ENCODE measurements around the gene MRGPRX1.
"Not testable (repeated sequence)": the region's sequence is repeated elsewhere in the genome, so short reads cannot be mapped to it uniquely, and the experiment has no call there.

MRGPRX1 gene

GRCh38 chr11:18939314-18939713 is at the start of gene MRGPRX1:
TSS of gene MRGPRX1 (minus strand) at chr11:18939414. CDS start at chr11:18934784, 4,630 bp downstream.
- DNase-seq = no peak

- no peak for DNase-seq
Measured at GRCh38 chr11:18987454-18988231, 48.4 kb upstream of the MRGPRX1 start.

DNA sequence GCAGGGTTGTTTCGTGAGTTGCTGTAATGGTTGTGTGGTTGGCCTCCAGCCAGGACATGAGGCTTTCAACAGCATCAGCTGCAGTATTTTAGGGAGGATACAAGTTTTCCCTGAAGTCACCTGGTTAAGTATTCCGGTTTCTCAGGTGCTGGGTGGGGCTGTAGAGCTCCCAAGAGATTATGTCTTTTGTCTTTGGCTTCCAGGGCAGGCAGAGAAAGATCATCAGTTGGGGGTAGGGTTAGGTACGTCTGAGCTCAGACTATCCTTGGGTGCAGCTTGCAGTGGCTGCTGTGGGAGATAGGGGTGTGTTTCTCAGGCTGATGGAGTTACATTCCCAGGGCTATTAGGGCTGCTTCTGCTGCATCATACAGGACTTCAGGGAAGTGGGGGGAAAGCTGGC is 47.5 kb upstream of the MRGPRX1 start:
- DNase-seq = no peak

- DNase-seq = no peak
Measured at GRCh38 chr11:18981897-18982296, 42.7 kb upstream of the MRGPRX1 start.

DNA sequence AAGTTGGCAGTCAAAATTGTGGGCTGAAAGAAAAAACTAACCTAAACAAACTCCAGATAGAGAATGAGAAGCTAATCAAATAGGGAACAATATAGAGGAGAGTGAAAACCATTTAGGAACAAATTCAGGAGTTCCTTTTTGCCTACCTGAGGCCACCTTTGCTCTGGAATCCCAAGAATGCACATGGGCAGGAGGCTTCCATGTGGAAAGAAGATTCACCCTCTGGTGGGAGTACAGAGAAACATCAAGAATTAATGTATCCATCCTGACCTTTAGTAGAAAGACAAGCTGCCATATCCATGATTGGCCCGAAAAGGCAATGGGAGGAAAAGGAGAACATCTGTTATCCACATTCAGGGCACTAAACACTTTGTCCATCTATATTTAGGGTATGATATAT is 35.0 kb upstream of the MRGPRX1 start:
- DNase-seq = no peak

DNA sequence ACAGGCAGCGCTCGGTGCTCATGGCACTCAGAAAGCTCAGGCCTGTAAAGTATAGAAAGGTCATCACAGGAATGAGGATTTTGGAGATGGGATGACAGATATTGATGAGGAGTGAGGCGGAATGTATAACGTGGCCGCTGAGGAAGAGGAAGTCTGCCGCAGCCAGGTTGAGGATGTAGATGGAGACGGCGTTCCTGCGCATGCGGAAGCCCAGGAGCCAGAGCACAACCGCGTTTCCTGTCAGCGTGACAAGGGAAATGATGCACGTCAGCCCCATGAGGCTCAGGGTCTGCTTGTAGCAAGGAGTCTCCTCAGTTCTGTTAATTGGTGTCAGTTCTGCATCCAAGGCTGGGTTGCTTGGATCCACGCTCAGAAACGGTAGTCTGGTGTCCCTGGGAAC is 33.1 kb upstream of the MRGPRX1 start:
- no peak for DNase-seq

GRCh38 chr11:18969720-18970119 is 30.5 kb upstream of the MRGPRX1 start:
- DNase-seq = no peak

DNA sequence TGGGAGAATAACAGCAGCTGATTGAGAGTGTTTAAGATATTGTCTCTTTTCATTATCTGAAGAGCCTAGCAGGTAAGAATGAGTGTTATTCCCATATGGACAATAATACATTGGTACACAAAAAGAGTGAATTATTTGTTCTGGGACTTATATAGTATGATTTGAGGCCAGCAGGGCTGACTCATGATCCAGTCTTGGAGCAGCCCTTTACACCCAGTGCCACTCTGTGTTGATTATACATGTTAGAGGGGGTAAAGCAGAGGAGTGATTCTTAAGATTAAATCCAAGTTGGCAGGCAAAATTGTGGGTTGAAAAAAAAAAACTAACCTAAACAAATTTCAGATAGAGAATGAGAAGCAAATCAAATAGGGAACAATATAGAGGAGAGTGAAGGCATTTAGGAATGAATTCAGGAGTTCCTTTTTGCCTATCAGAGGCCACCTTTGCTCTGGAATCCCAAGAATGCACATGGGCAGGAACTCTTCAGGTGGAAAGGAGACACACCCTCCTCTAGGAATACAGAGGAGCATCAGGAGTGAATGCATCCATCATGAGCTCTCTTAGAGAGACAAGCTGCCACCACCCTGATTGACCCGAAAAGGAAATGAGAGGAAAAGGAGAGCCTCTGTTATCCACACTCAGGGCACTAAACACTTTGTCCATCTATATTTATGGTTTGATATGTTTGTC is 19.2 kb upstream of the MRGPRX1 start:
- DNase-seq = no peak

DNA sequence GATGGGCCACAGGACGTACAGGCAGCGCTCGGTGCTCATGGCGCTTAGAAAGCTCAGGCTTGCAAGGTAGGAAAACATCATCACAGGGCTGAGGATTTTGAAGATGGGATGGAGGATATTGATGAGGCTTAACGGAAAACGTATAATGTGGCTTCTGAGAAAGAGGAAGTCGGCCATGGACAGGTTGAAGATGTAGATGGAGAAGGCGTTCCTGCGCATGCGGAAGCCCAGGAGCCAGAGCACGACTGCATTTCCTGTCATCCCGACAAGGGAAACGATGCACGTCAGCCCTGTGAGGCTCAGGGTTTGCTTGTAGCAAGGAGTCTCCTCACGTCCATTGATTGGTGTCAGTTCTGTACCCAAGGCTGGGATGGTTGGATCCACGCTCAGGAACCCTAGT is 17.4 kb upstream of the MRGPRX1 start:
- no peak for DNase-seq

DNA sequence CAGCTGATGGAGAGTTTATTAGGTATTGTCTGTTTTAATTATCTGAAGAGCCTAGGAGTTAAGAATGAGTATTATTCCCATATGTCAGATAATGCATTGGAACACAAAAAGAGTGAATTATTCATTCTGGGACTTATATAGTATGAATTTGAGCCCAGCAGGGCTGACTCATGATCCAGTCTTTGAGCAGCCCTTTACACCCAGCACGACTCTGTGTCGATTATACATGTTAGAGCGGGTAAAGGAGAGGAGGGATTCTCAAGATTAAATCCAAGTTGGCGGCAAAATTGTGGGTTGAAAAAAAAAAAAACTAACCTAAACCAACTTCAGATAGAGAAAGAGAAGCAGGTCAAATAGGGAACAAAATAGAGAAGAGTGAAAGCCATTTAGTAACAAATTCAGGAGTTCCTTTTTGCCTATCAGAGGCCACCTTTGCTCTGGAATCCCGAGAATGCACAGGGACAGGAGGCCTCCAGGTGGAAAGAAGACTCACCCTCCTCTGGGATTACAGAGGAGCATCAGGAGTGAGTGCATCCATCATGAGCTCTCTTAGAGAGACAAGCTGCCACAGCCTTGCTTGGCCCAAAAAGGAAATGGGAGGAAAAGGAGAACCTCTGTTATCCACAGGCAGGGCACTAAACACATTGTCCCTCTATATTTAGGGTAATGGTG is 3.1 kb downstream of the MRGPRX1 start:
- no peak for DNase-seq

- DNase-seq = no peak
Measured at GRCh38 chr11:18934195-18934814, 4.9 kb downstream of the MRGPRX1 start.

DNA sequence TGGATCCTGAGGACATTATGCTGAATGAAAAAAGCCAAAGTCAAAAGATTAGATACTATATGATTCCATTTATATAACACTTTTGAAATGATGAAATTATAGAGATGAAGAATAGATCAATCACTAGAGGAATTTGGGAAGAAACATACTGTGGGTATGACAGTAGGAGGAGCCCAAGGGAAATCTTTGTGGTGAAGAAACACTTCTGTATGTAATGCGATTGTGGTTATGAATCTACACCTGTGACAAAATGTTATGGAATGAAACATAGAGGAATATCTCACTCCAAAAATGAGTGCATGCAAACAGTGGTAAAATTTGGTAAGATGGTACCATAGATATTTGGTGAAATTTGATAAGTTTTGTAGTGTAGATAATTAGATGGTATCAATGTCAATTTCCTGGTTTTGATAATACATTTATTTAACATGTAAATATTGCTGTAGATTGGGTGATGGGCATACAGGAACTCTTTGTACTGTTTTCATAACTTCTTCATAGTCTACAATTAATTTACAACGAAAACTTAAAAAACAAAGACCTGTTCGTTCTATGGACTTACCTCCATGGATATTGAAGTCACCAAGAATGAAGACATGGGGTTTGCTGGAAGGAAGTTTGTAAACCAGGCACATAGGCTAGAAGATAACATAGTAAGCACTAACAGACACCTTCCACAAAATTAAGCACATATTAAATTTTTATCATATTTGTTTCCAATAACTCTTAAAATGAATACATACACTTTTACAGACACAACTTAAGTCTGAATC is 11.5 kb downstream of the MRGPRX1 start:
- no peak for DNase-seq

GRCh38 chr11:18925426-18925825 is 13.8 kb downstream of the MRGPRX1 start:
- DNase-seq = not testable (repeated sequence)

- DNase-seq = no peak
Measured at GRCh38 chr11:18912883-18913282, 26.3 kb downstream of the MRGPRX1 start.

GRCh38 chr11:18907391-18907790 is 31.8 kb downstream of the MRGPRX1 start:
- no peak for DNase-seq

DNA sequence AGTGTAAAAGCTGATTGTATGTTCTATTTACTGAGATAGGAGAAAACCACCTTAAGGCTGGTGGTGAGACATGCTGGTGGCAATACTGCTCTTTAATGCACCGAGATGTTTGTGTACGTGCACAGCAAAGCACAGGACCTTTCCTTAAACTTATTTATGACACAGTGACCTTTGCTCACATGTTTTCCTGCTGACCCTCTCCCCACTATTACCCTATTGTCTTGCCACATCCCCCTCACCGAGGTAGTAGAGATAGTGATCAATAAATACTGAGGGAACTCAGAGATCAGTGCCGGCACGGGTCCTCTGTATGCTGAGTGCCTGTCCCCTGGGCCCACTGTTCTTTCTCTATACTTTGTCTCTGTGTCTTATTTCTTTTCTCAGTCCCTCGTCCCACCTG is 38.6 kb downstream of the MRGPRX1 start:
- not testable (repeated sequence) for DNase-seq

- not testable (repeated sequence) for DNase-seq
Measured at GRCh38 chr11:18900151-18900611, 39.0 kb downstream of the MRGPRX1 start.

GRCh38 chr11:18891712-18892111 is 47.5 kb downstream of the MRGPRX1 start:
- DNase-seq = not testable (repeated sequence)

DNA sequence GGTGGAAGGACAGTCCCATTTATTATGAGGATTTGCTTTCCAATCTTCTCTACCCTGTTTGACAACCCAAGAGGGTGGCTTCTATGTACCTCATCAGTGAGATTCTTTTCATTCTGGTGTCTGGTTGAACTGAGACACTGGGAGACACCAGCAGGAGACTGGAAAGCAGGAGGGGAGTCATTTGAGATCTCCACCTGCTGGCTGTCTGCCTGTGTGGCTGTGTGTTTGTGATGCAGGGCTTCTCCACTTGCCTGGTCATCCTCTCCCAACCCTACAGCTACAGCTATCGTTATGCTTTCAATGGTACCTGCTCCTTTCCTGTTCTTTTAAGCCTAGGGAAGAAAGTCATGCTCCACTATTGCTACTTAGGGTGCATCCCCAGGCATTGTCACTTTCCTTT is 48.6 kb downstream of the MRGPRX1 start:
- DNase-seq = no peak
